ENCODE measurements around the gene ZBTB45. TPM values are rescaled to one million over a fixed set of nuclear protein-coding genes. Genes with fewer than 3 reads are reported as not detected.

ZBTB45 gene
- total and polyA plus RNA-seq, 10 of the 15 experiments (the other 5 are each of a cell fraction or from before 2014, with no cell fraction given): 0.29 to 17.2 (median 4.2) TPM

GRCh38 chr19:58559275-58560006 is 39.8 kb upstream of the ZBTB45 start (continued):
- TF ChIP-seq CUX1 (IDR thresholded peaks at IDR 0.05; ENCODE audit: insufficient replicate concordance, low read depth, low read length): peak; percentile 50
- no peak for TF ChIP-seq REST (IDR thresholded peaks at IDR 0.05; ENCODE audit: low read depth, low read length)
- no peak for TF ChIP-seq FOS (IDR thresholded peaks at IDR 0.05; ENCODE audit: borderline replicate concordance, extremely low read depth, insufficient read length)
- TF ChIP-seq MYC (IDR thresholded peaks at IDR 0.05; ENCODE audit: insufficient read depth, insufficient read length, insufficient replicate concordance, low read length, severe bottlenecking): peak; percentile 92
- no peak for TF ChIP-seq FOXK2 (IDR thresholded peaks at IDR 0.05)
- TF ChIP-seq NR2C1 (IDR thresholded peaks at IDR 0.05): peak; percentile 58
- TF ChIP-seq RELB (IDR thresholded peaks at IDR 0.05; ENCODE audit: low read depth): peak; percentile 70; the same call in 1 of the 2 replicates
- no peak for TF ChIP-seq PBX3 (IDR thresholded peaks at IDR 0.05; ENCODE audit: insufficient replicate concordance, low read depth, low read length)
- TF ChIP-seq TBL1XR1 (IDR thresholded peaks at IDR 0.05; ENCODE audit: low read depth, low read length): no peak; the same call in 1 of the 2 replicates
- peak; percentile 67; the same call in 1 of the 2 replicates for TF ChIP-seq STAT1 (conservative IDR thresholded peaks at IDR 0.05)
- TF ChIP-seq E4F1 (IDR thresholded peaks at IDR 0.05; ENCODE audit: borderline replicate concordance, partially characterized antibody): no peak
- no peak for TF ChIP-seq CHD4 (IDR thresholded peaks at IDR 0.05)

All from GM12878 (cell line).